ENCODE results near the gene KATNAL1. TPM values are rescaled to one million over a fixed set of nuclear protein-coding genes. Genes with fewer than 3 reads are reported as not detected.

Gene KATNAL1
- total and polyA plus RNA-seq, 4 donors, result 2.4 to 20.5 (median 9.3) TPM

DNA sequence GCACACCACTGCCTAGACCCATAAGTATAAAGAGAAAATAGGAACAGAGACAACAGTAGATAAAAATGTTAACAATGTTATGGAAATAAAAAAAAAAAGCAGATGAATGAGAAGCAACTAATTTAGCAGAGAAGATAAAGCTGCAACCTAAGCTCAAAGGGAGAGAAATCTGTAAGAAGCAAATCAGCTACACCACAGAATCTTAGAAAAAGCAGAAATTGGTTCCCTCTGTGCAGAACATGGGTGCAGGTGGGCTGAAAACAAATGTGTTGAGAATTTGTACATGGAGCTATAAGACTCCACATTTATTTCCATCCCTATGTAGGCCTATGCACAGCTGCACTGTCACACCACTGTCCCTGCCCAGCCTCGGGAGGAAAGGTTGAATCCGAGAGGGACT is 44.8 kb upstream of the KATNAL1 start:
- WGBS, 2 donors, result 94 to 100% methylated on average over 2 of the region's 2 CpGs
- H3K4me3 ChIP-seq, result no peak overlapping the region
- no peaks in the 10 kb centered on the region for H3K36me3 ChIP-seq (ENCODE audit: control insufficient read depth in 4 of 4, insufficient read depth in 4 of 4, low read length in 4 of 4)
- peaks cover 0 to 9% (median under 1%) of the 10 kb centered on the region in 4 donors for H3K9me3 ChIP-seq (ENCODE audit: control insufficient read depth in 4 of 4, insufficient read depth in 3 of 4, low read length in 3 of 4)
- ATAC-seq (ENCODE audit: insufficient read depth, low FRiP score), result no peak
- TF ChIP-seq, protein P1, sequence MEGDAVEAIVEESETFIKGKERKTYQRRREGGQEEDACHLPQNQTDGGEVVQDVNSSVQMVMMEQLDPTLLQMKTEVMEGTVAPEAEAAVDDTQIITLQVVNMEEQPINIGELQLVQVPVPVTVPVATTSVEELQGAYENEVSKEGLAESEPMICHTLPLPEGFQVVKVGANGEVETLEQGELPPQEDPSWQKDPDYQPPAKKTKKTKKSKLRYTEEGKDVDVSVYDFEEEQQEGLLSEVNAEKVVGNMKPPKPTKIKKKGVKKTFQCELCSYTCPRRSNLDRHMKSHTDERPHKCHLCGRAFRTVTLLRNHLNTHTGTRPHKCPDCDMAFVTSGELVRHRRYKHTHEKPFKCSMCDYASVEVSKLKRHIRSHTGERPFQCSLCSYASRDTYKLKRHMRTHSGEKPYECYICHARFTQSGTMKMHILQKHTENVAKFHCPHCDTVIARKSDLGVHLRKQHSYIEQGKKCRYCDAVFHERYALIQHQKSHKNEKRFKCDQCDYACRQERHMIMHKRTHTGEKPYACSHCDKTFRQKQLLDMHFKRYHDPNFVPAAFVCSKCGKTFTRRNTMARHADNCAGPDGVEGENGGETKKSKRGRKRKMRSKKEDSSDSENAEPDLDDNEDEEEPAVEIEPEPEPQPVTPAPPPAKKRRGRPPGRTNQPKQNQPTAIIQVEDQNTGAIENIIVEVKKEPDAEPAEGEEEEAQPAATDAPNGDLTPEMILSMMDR (IDR thresholded peaks at IDR 0.05; ENCODE audit: control extremely low read depth, extremely low read depth), result no peak
- no peak overlapping the region for H3K9ac ChIP-seq (ENCODE audit: insufficient read depth in 1 of 2, low read length in 2 of 2)
- no peak for DNase-seq
- peaks cover 0 to 5% (median 0%) of the 10 kb centered on the region in 5 donors for H3K4me1 ChIP-seq (ENCODE audit: control insufficient read depth in 5 of 5, insufficient read depth in 5 of 5, low read length in 5 of 5)
- H3K27ac ChIP-seq (ENCODE audit: low read depth in 1 of 2, low read length in 1 of 2), result no peak overlapping the region
- no peaks in the 10 kb centered on the region for H3K27me3 ChIP-seq (ENCODE audit: control insufficient read depth in 3 of 3, insufficient read depth in 3 of 3, low read length in 2 of 3)

- ATAC-seq (ENCODE audit: insufficient read depth, low FRiP score) (no peak), DNase-seq (no peak)
- Histone ChIP-seq H3K4me3 (no peak overlapping the region), H3K9ac (ENCODE audit: insufficient read depth in 1 of 2, low read length in 2 of 2) (no peak overlapping the region), H3K4me1 (ENCODE audit: control insufficient read depth in 5 of 5, insufficient read depth in 5 of 5, low read length in 5 of 5) (peaks cover 0 to 9% (median 7%) of the 10 kb centered on the region in 5 donors), H3K27ac (ENCODE audit: low read depth in 1 of 2, low read length in 1 of 2) (no peak overlapping the region), H3K27me3 (ENCODE audit: control insufficient read depth in 3 of 3, insufficient read depth in 3 of 3, low read length in 2 of 3) (no peaks in the 10 kb centered on the region), H3K9me3 (ENCODE audit: control insufficient read depth in 4 of 4, insufficient read depth in 3 of 4, low read length in 3 of 4) (no peaks in the 10 kb centered on the region), H3K36me3 (ENCODE audit: control insufficient read depth in 4 of 4, insufficient read depth in 4 of 4, low read length in 4 of 4) (no peaks in the 10 kb centered on the region)
- TF ChIP-seq, protein P1 (IDR thresholded peaks at IDR 0.05; ENCODE audit: control extremely low read depth, extremely low read depth), result no peak
- WGBS, 2 donors, result 71 to 77% methylated on average over 4 of the region's 4 CpGs
Observed at GRCh38 chr13:30346789-30347167, 39.4 kb upstream of the KATNAL1 start.

- WGBS, 2 donors, result 58 to 76% methylated on average over 5 of the region's 5 CpGs
- H3K27ac ChIP-seq (ENCODE audit: low read depth in 1 of 2, low read length in 1 of 2), result no peak overlapping the region
- peaks cover 0 to 13% (median 7%) of the 10 kb centered on the region in 5 donors for H3K4me1 ChIP-seq (ENCODE audit: control insufficient read depth in 5 of 5, insufficient read depth in 5 of 5, low read length in 5 of 5)
- peak; percentile 49 for ATAC-seq (ENCODE audit: insufficient read depth, low FRiP score)
- no peaks in the 10 kb centered on the region for H3K9me3 ChIP-seq (ENCODE audit: control insufficient read depth in 4 of 4, insufficient read depth in 3 of 4, low read length in 3 of 4)
- no peak overlapping the region for H3K9ac ChIP-seq (ENCODE audit: insufficient read depth in 1 of 2, low read length in 2 of 2)
- no peaks in the 10 kb centered on the region for H3K27me3 ChIP-seq (ENCODE audit: control insufficient read depth in 3 of 3, insufficient read depth in 3 of 3, low read length in 2 of 3)
- TF ChIP-seq, protein P1 (IDR thresholded peaks at IDR 0.05; ENCODE audit: control extremely low read depth, extremely low read depth), result no peak
- H3K4me3 ChIP-seq, result no peak overlapping the region
- H3K36me3 ChIP-seq (ENCODE audit: control insufficient read depth in 4 of 4, insufficient read depth in 4 of 4, low read length in 4 of 4), result no peaks in the 10 kb centered on the region
- no peak for DNase-seq
Observed at GRCh38 chr13:30346153-30346788, 38.9 kb upstream of the KATNAL1 start.

Data from lung (tissue), 12 donors.